ENCODE measurements around the gene CDH13. TPM values are rescaled to one million over a fixed set of nuclear protein-coding genes. Genes with fewer than 3 reads are reported as not detected.
A peak's percentile ranks its signal among the peaks of the same experiment; 100 is the strongest.

Gene CDH13
- total RNA-seq, 1 experiment from 2014 or later, result 0.80 TPM

GRCh38 chr16:83389751-83390150, 763.0 kb downstream of the CDH13 start:
- H3K4me3 ChIP-seq (ENCODE audit: insufficient read depth, low read depth, low read length), result no peak overlapping the region
- H3K27me3 ChIP-seq (ENCODE audit: control insufficient read depth, insufficient read depth, low read length), result no peaks in the 10 kb centered on the region
- no peaks in the 10 kb centered on the region for H3K36me3 ChIP-seq (replicated peaks; ENCODE audit: control insufficient read depth, insufficient read depth, low read length)
- DNase-seq, result no peak

- no peak overlapping the region for H3K4me3 ChIP-seq (ENCODE audit: insufficient read depth, low read depth, low read length)
- DNase-seq, result no peak
- H3K27me3 ChIP-seq (ENCODE audit: control insufficient read depth, insufficient read depth, low read length), result no peaks in the 10 kb centered on the region
- H3K36me3 ChIP-seq (replicated peaks; ENCODE audit: control insufficient read depth, insufficient read depth, low read length), result no peaks in the 10 kb centered on the region
Observed at GRCh38 chr16:83390759-83391158, 764.0 kb downstream of the CDH13 start.

- no peak for DNase-seq
- H3K27me3 ChIP-seq (ENCODE audit: control insufficient read depth, insufficient read depth, low read length), result no peaks in the 10 kb centered on the region
- H3K4me3 ChIP-seq (ENCODE audit: insufficient read depth, low read depth, low read length), result no peak overlapping the region
- H3K36me3 ChIP-seq (replicated peaks; ENCODE audit: control insufficient read depth, insufficient read depth, low read length), result no peaks in the 10 kb centered on the region
Observed at GRCh38 chr16:83392743-83393142, 766.0 kb downstream of the CDH13 start.

- peak; percentile 13 for DNase-seq
- no peaks in the 10 kb centered on the region for H3K36me3 ChIP-seq (replicated peaks; ENCODE audit: control insufficient read depth, insufficient read depth, low read length)
- no peak overlapping the region for H3K4me3 ChIP-seq (ENCODE audit: insufficient read depth, low read depth, low read length)
- H3K27me3 ChIP-seq (ENCODE audit: control insufficient read depth, insufficient read depth, low read length), result no peaks in the 10 kb centered on the region
Observed at GRCh38 chr16:83393196-83393981, 766.6 kb downstream of the CDH13 start.

- Histone ChIP-seq H3K36me3 (replicated peaks; ENCODE audit: control insufficient read depth, insufficient read depth, low read length) (no peaks in the 10 kb centered on the region), H3K27me3 (ENCODE audit: control insufficient read depth, insufficient read depth, low read length) (no peaks in the 10 kb centered on the region), H3K4me3 (ENCODE audit: insufficient read depth, low read depth, low read length) (no peak overlapping the region)
- no peak for DNase-seq
Observed at GRCh38 chr16:83397601-83398291, 771.0 kb downstream of the CDH13 start.

GRCh38 chr16:83400234-83400633, 773.5 kb downstream of the CDH13 start:
- H3K27me3 ChIP-seq (ENCODE audit: control insufficient read depth, insufficient read depth, low read length), result no peaks in the 10 kb centered on the region
- DNase-seq, result peak; percentile 57
- no peaks in the 10 kb centered on the region for H3K36me3 ChIP-seq (replicated peaks; ENCODE audit: control insufficient read depth, insufficient read depth, low read length)
- no peak overlapping the region for H3K4me3 ChIP-seq (ENCODE audit: insufficient read depth, low read depth, low read length)

GRCh38 chr16:83402160-83402814, 775.5 kb downstream of the CDH13 start:
- Histone ChIP-seq H3K36me3 (replicated peaks; ENCODE audit: control insufficient read depth, insufficient read depth, low read length) (no peaks in the 10 kb centered on the region), H3K27me3 (ENCODE audit: control insufficient read depth, insufficient read depth, low read length) (no peaks in the 10 kb centered on the region), H3K4me3 (ENCODE audit: insufficient read depth, low read depth, low read length) (no peak overlapping the region)
- no peak for DNase-seq

GRCh38 chr16:83402967-83403366, 776.2 kb downstream of the CDH13 start:
- Histone ChIP-seq H3K4me3 (ENCODE audit: insufficient read depth, low read depth, low read length) (no peak overlapping the region), H3K27me3 (ENCODE audit: control insufficient read depth, insufficient read depth, low read length) (no peaks in the 10 kb centered on the region), H3K36me3 (replicated peaks; ENCODE audit: control insufficient read depth, insufficient read depth, low read length) (no peaks in the 10 kb centered on the region)
- no peak for DNase-seq

- no peaks in the 10 kb centered on the region for H3K27me3 ChIP-seq (ENCODE audit: control insufficient read depth, insufficient read depth, low read length)
- no peak overlapping the region for H3K4me3 ChIP-seq (ENCODE audit: insufficient read depth, low read depth, low read length)
- DNase-seq, result no peak
- H3K36me3 ChIP-seq (replicated peaks; ENCODE audit: control insufficient read depth, insufficient read depth, low read length), result no peaks in the 10 kb centered on the region
Observed at GRCh38 chr16:83403761-83404160, 777.0 kb downstream of the CDH13 start.

- H3K4me3 ChIP-seq (ENCODE audit: insufficient read depth, low read depth, low read length), result no peak overlapping the region
- H3K36me3 ChIP-seq (replicated peaks; ENCODE audit: control insufficient read depth, insufficient read depth, low read length), result no peaks in the 10 kb centered on the region
- no peak for DNase-seq
- no peaks in the 10 kb centered on the region for H3K27me3 ChIP-seq (ENCODE audit: control insufficient read depth, insufficient read depth, low read length)
Observed at GRCh38 chr16:83404261-83404660, 777.5 kb downstream of the CDH13 start.

- Histone ChIP-seq H3K27me3 (ENCODE audit: control insufficient read depth, insufficient read depth, low read length) (no peaks in the 10 kb centered on the region), H3K36me3 (replicated peaks; ENCODE audit: control insufficient read depth, insufficient read depth, low read length) (no peaks in the 10 kb centered on the region), H3K4me3 (ENCODE audit: insufficient read depth, low read depth, low read length) (no peak overlapping the region)
- DNase-seq, result no peak
Observed at GRCh38 chr16:83407928-83408327, 781.2 kb downstream of the CDH13 start.

GRCh38 chr16:83409347-83409746, 782.6 kb downstream of the CDH13 start:
- no peaks in the 10 kb centered on the region for H3K36me3 ChIP-seq (replicated peaks; ENCODE audit: control insufficient read depth, insufficient read depth, low read length)
- H3K4me3 ChIP-seq (ENCODE audit: insufficient read depth, low read depth, low read length), result no peak overlapping the region
- H3K27me3 ChIP-seq (ENCODE audit: control insufficient read depth, insufficient read depth, low read length), result no peaks in the 10 kb centered on the region
- DNase-seq, result no peak

- Histone ChIP-seq H3K27me3 (ENCODE audit: control insufficient read depth, insufficient read depth, low read length) (no peaks in the 10 kb centered on the region; the same call in 1 of the 2 replicates), H3K36me3 (replicated peaks; ENCODE audit: control insufficient read depth, insufficient read depth, low read length) (no peaks in the 10 kb centered on the region), H3K4me3 (ENCODE audit: insufficient read depth, low read depth, low read length) (no peak overlapping the region)
- no peak for DNase-seq
Observed at GRCh38 chr16:83418565-83418964, 791.8 kb downstream of the CDH13 start.

- no peaks in the 10 kb centered on the region; the same call in 1 of the 2 replicates for H3K27me3 ChIP-seq (ENCODE audit: control insufficient read depth, insufficient read depth, low read length)
Observed at GRCh38 chr16:83420206-83420760, 793.5 kb downstream of the CDH13 start.

More at GRCh38 chr16:83420206-83420760, 793.5 kb downstream of the CDH13 start:
- peak; percentile 21 for DNase-seq
- Histone ChIP-seq H3K4me3 (ENCODE audit: insufficient read depth, low read depth, low read length) (no peak overlapping the region), H3K36me3 (replicated peaks; ENCODE audit: control insufficient read depth, insufficient read depth, low read length) (no peaks in the 10 kb centered on the region)
